Lung (tissue), 16 donors: Measurements from ENCODE around the gene RAD17. TPM values are rescaled to one million over a fixed set of nuclear protein-coding genes. Genes with fewer than 3 reads are reported as not detected.

Experiments used
- ATAC-seq: fragments of 200-7000 bp; cut with Tn5 transposase; one replicate; pipeline ENCODE4 v1.9.1; 2020; ENCODE audit warnings: moderate number of reproducible peaks; ENCODE audit not compliant: insufficient read depth, low FRiP score
- DNase-seq, 3 donors: peaks; one replicate each; pipeline ENCODE4 v3.0.0-alpha.2; 2013 to 2017
- H3K27ac ChIP-seq, 2 donors: one replicate each; pipeline ENCODE4 v1.5.1; 2013; ENCODE audit warnings: mild to moderate bottlenecking in 2 of 2, moderate library complexity in 2 of 2, control low read depth in 1 of 2, inconsistent platforms in 1 of 2, low read depth in 1 of 2, low read length in 1 of 2
- H3K27me3 ChIP-seq, 3 donors: one replicate each; pipeline ENCODE4 v1.5.1; 2013; ENCODE audit warnings: low read length in 2 of 3; ENCODE audit not compliant: control insufficient read depth in 3 of 3, insufficient read depth in 3 of 3
- H3K36me3 ChIP-seq, 4 donors: one replicate each; pipeline ENCODE4 v1.5.1; 2013; ENCODE audit warnings: low read length in 4 of 4, mild to moderate bottlenecking in 1 of 4, moderate library complexity in 1 of 4; ENCODE audit not compliant: control insufficient read depth in 4 of 4, insufficient read depth in 4 of 4
- H3K4me1 ChIP-seq, 5 donors: one replicate each; pipeline ENCODE4 v1.5.1; 2013; ENCODE audit warnings: low read length in 5 of 5, mild to moderate bottlenecking in 2 of 5, moderate library complexity in 1 of 5; ENCODE audit not compliant: control insufficient read depth in 5 of 5, insufficient read depth in 5 of 5
- H3K4me3 ChIP-seq: one replicate; pipeline ENCODE4 v1.5.1; 2013; ENCODE audit warnings: mild to moderate bottlenecking, control low read depth, moderate library complexity
- H3K9ac ChIP-seq, 2 donors: one replicate each; pipeline ENCODE4 v1.5.1; 2013; ENCODE audit warnings: low read length in 2 of 2, control low read depth in 1 of 2; ENCODE audit not compliant: insufficient read depth in 1 of 2
- H3K9me3 ChIP-seq, 4 donors: one replicate each; pipeline ENCODE4 v1.5.1; 2013; ENCODE audit warnings: low read length in 3 of 4, mild to moderate bottlenecking in 1 of 4, moderate library complexity in 1 of 4; ENCODE audit not compliant: control insufficient read depth in 4 of 4, insufficient read depth in 3 of 4
- CTCF ChIP-seq: IDR thresholded peaks from 2 replicates; pipeline ENCODE4 v1.5.1; 2012; ENCODE audit warnings: mild to moderate bottlenecking; ENCODE audit errors: control extremely low read depth, extremely low read depth
- WGBS, 2 donors: extraction: QIAGEN DNeasy Blood & Tissue Kit; methylation state at CpG; one replicate each; pipeline ENCODE4 v1.1.7; 2013; 5-methylcytosine and 5-hydroxymethylcytosine counted together
- long read RNA-seq, 5 donors: transcript quantifications; one replicate each; lab custom pipeline, GENCODE V29; 2026
- polyA plus RNA-seq, 2 donors: library from polyadenylated mRNA; stranded (reverse); fragments of 200-250 nt; gene quantifications; one replicate each; pipeline ENCODE4 v1.2.1, GENCODE V29; 2013
- total RNA-seq, 2 donors: library from RNA; depleted of rRNA in 1 of 2; stranded (reverse); fragments of >200 nt in 1 of 2; gene quantifications; one replicate each; pipeline ENCODE4 v1.2.1, GENCODE V29; 2014 to 2021
- donor health status: control.
- donor health status: control.
- donor health status: Bipolar disorder and iron deficiency.
- donor health status: healthy.
- donor health status: DM: yes; HTN: yes; CAD: no.

The RAD17 gene
- total RNA-seq (10 to 100 TPM; 18.6 to 39.8 TPM), polyA plus RNA-seq (10 to 100 TPM in 1 of 2 donors, 1 to 10 TPM in 1; 10.0 to 10.9 TPM)
- long read RNA-seq, donor 1, partial matches to known transcripts, result 0 of 2 reads
- long read RNA-seq, donor 1, other reads (novel, unspliced or antisense), result 0 of 2 reads
- long read RNA-seq, donor 2, partial matches to known transcripts, result 0 of 3 reads
- long read RNA-seq, donor 2, other reads (novel, unspliced or antisense), result 0 of 3 reads
- long read RNA-seq, donor 3, partial matches to known transcripts, result 0 of 2 reads
- long read RNA-seq, donor 3, other reads (novel, unspliced or antisense), result 0 of 2 reads
- long read RNA-seq, donor 4, result 0 reads
- long read RNA-seq, donor 5, partial matches to known transcripts, result 0 of 1 reads
- long read RNA-seq, donor 5, other reads (novel, unspliced or antisense), result 0 of 1 reads

GRCh38 chr5:69369340-69370121 lies at the start of gene RAD17, which contains the start of the genes AK6 and TAF9:
Gene RAD17, plus strand, starts transcription at chr5:69369818. Its CDS starts 2,391 bp downstream, at chr5:69372209.
Gene AK6, minus strand, starts transcription at chr5:69369520. Its CDS starts 30 bp downstream, at chr5:69369490.
Gene TAF9, minus strand, starts transcription at chr5:69369520. Its CDS starts 3,783 bp downstream, at chr5:69365737.
- Histone ChIP-seq H3K27me3 (no peaks in the 10 kb centered on the region), H3K9ac (peak within 1 kb of the TSS; percentile 91 to 96), H3K36me3 (peaks cover 9 to 17% (median 12%) of the 10 kb centered on the region in 4 donors), H3K4me3 (peak within 1 kb of the TSS; percentile 61), H3K27ac (peak within 1 kb of the TSS; percentile 98 to 100), H3K4me1 (peaks cover 3 to 19% (median 7%) of the 10 kb centered on the region in 5 donors), H3K9me3 (no peaks in the 10 kb centered on the region)
- no peak for TF ChIP-seq CTCF
- 0 to 1% methylated on average over 57 to 66 of the region's 66 CpGs for WGBS, 2 donors
- peak; percentile 94 to 96 (median 94) for DNase-seq
- peak; percentile 98 for ATAC-seq

GRCh38 chr5:69326365-69326764 lies 43.3 kb upstream of the RAD17 start:
- H3K27me3 ChIP-seq, result no peaks in the 10 kb centered on the region
- H3K4me3 ChIP-seq, result no peak overlapping the region
- no peak for TF ChIP-seq CTCF
- no peak overlapping the region for H3K9ac ChIP-seq
- H3K27ac ChIP-seq, result no peak overlapping the region
- ATAC-seq (no peak), DNase-seq (no peak)
- 72 to 84% methylated on average over 1 of the region's 1 CpG for WGBS, 2 donors
- peaks cover 0 to 5% (median 0%) of the 10 kb centered on the region in 5 donors for H3K4me1 ChIP-seq
- H3K36me3 ChIP-seq, result peaks cover 0 to 1% (median 0%) of the 10 kb centered on the region in 4 donors
- no peaks in the 10 kb centered on the region for H3K9me3 ChIP-seq

- TF ChIP-seq CTCF, result no peak
- WGBS, 2 donors, result 85 to 90% methylated on average over 9 of the region's 9 CpGs
- ATAC-seq, result no peak
- Histone ChIP-seq H3K9me3 (no peaks in the 10 kb centered on the region), H3K4me1 (peaks cover 0 to 5% (median 0%) of the 10 kb centered on the region in 5 donors), H3K27ac (no peak overlapping the region), H3K9ac (no peak overlapping the region), H3K36me3 (no peaks in the 10 kb centered on the region), H3K4me3 (no peak overlapping the region), H3K27me3 (no peaks in the 10 kb centered on the region)
- DNase-seq, result no peak
These were observed 39.6 kb upstream of the RAD17 start for GRCh38 chr5:69329905-69330489.
